ENCODE results near the gene GAB2.

The GAB2 gene

GRCh38 chr11:78376858-78377257, 40.8 kb downstream of the GAB2 start:
- H3K27me3 ChIP-seq (replicated peaks): no peaks in the 10 kb centered on the region
- in situ Hi-C loops (cut with HindIII; ENCODE audit: low pct_ligation_motif_present, low sequenced_read_pairs): no loop called here
- no peaks in the 10 kb centered on the region for H3K36me3 ChIP-seq (replicated peaks)
- H3K4me3 ChIP-seq (ENCODE audit: low read depth, low read length): no peak overlapping the region
- TF ChIP-seq, protein P1, sequence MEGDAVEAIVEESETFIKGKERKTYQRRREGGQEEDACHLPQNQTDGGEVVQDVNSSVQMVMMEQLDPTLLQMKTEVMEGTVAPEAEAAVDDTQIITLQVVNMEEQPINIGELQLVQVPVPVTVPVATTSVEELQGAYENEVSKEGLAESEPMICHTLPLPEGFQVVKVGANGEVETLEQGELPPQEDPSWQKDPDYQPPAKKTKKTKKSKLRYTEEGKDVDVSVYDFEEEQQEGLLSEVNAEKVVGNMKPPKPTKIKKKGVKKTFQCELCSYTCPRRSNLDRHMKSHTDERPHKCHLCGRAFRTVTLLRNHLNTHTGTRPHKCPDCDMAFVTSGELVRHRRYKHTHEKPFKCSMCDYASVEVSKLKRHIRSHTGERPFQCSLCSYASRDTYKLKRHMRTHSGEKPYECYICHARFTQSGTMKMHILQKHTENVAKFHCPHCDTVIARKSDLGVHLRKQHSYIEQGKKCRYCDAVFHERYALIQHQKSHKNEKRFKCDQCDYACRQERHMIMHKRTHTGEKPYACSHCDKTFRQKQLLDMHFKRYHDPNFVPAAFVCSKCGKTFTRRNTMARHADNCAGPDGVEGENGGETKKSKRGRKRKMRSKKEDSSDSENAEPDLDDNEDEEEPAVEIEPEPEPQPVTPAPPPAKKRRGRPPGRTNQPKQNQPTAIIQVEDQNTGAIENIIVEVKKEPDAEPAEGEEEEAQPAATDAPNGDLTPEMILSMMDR (IDR thresholded peaks at IDR 0.05; ENCODE audit: low read depth, low read length, missing control alignments): no peak
- H3K27ac ChIP-seq: no peak overlapping the region
- no peak for DNase-seq

DNA sequence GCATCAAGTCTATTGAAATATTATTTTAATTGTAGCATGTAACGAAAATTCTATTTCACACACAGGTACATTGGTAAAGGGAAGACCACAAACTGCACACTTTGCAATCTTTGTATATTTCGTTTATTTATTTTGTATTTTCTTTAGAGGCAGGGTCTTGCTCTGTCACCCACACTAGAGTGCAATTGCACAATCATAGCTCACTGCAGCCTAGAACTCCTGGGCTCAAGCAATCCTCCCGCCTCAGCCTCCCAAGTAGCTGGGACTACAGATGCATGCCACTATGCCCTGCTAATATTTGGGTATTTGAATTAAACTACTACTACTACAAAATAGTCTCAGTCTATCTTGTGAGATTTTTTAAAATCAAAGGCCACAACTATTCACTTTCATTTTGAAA, 42.7 kb downstream of the GAB2 start:
- Histone ChIP-seq H3K36me3 (replicated peaks) (no peaks in the 10 kb centered on the region), H3K4me3 (ENCODE audit: low read depth, low read length) (no peak overlapping the region), H3K27me3 (replicated peaks) (no peaks in the 10 kb centered on the region), H3K27ac (no peak overlapping the region)
- no peak for DNase-seq
- TF ChIP-seq, protein P1 (IDR thresholded peaks at IDR 0.05; ENCODE audit: low read depth, low read length, missing control alignments): no peak
- in situ Hi-C loops (cut with HindIII; ENCODE audit: low pct_ligation_motif_present, low sequenced_read_pairs): no loop called here

- H3K27me3 ChIP-seq (replicated peaks): no peaks in the 10 kb centered on the region
- TF ChIP-seq, protein P1 (IDR thresholded peaks at IDR 0.05; ENCODE audit: low read depth, low read length, missing control alignments): no peak
Measured at GRCh38 chr11:78373689-78374088, 43.9 kb downstream of the GAB2 start.

GRCh38 chr11:78372114-78372768, 45.4 kb downstream of the GAB2 start:
- in situ Hi-C loops (cut with HindIII; ENCODE audit: low pct_ligation_motif_present, low sequenced_read_pairs): no loop called here
- Histone ChIP-seq H3K27me3 (replicated peaks) (no peaks in the 10 kb centered on the region), H3K4me3 (ENCODE audit: low read depth, low read length) (no peak overlapping the region), H3K36me3 (replicated peaks) (no peaks in the 10 kb centered on the region), H3K27ac (no peak overlapping the region)
- TF ChIP-seq, protein P1 (IDR thresholded peaks at IDR 0.05; ENCODE audit: low read depth, low read length, missing control alignments): no peak
- no peak for DNase-seq

More at GRCh38 chr11:78373689-78374088, 43.9 kb downstream of the GAB2 start:
- in situ Hi-C loops (cut with HindIII; ENCODE audit: low pct_ligation_motif_present, low sequenced_read_pairs): no loop called here
- Histone ChIP-seq H3K36me3 (replicated peaks) (no peaks in the 10 kb centered on the region), H3K27ac (no peak overlapping the region), H3K4me3 (ENCODE audit: low read depth, low read length) (no peak overlapping the region)
- no peak for DNase-seq

GRCh38 chr11:78371221-78371891, 46.3 kb downstream of the GAB2 start:
- in situ Hi-C loops (cut with HindIII; ENCODE audit: low pct_ligation_motif_present, low sequenced_read_pairs): no loop called here
- no peaks in the 10 kb centered on the region for H3K27me3 ChIP-seq (replicated peaks)
- no peak overlapping the region for H3K27ac ChIP-seq
- H3K4me3 ChIP-seq (ENCODE audit: low read depth, low read length): no peak overlapping the region
- no peak for DNase-seq
- TF ChIP-seq, protein P1 (IDR thresholded peaks at IDR 0.05; ENCODE audit: low read depth, low read length, missing control alignments): no peak
- no peaks in the 10 kb centered on the region for H3K36me3 ChIP-seq (replicated peaks)

Data from brain microvascular endothelial cell (primary cell).